ENCODE measurements around the gene PLEK.
"Not testable (repeated sequence)": the region's sequence is repeated elsewhere in the genome, so short reads cannot be mapped to it uniquely, and the experiment has no call there.

PLEK gene

DNA sequence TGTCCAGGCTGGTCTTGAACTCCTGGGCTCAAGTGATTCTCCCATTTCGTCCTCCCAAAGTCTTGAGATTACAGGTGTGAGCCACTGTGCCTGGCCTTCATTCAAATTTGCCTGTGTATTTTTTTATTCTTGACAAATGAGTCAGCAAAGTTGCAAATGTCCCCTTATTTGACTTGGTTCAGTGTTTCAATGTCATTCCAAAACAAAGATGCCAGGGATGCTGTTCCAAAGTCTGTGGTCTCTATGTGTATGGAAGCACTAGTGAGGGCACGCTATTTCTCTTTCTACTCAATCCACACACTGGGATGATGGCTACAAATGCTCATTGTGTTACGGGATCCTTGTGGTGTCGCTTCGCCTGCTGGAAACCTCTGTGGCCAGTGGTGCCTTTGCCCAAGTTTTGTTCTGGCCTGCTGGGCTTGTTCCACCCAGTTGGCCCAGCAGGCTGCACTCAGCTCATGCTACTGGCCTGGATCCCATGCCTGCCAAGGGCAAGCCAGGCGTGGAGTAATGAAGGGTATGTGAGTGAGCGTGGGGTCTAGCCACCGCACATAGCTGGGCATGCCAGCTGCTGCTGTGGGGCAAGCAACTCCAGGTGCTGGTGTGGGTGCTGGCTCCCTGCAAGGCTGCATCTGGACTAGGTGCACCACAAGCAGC is 66.4 kb downstream of the PLEK start:
- Histone ChIP-seq H3K27ac (ENCODE audit: low read depth, low read length) (no peak overlapping the region), H3K4me3 (ENCODE audit: low read depth, low read length) (no peak overlapping the region), H3K9me3 (ENCODE audit: control insufficient read depth, insufficient read depth, low read depth, low read length) (no peaks in the 10 kb centered on the region; the same call in 1 of the 2 replicates), H3K27me3 (ENCODE audit: control insufficient read depth, insufficient read depth, low read length) (no peaks in the 10 kb centered on the region), H3K4me1 (ENCODE audit: control insufficient read depth, insufficient read depth, low read length) (no peaks in the 10 kb centered on the region), H3K36me3 (ENCODE audit: control insufficient read depth, insufficient read depth, low read length) (no peaks in the 10 kb centered on the region), H3K9ac (ENCODE audit: low read length) (no peak overlapping the region)

- Histone ChIP-seq H3K9ac (ENCODE audit: low read length) (no peak overlapping the region), H3K9me3 (ENCODE audit: control insufficient read depth, insufficient read depth, low read depth, low read length) (no peaks in the 10 kb centered on the region; the same call in 1 of the 2 replicates), H3K27me3 (ENCODE audit: control insufficient read depth, insufficient read depth, low read length) (no peaks in the 10 kb centered on the region), H3K4me1 (ENCODE audit: control insufficient read depth, insufficient read depth, low read length) (no peaks in the 10 kb centered on the region), H3K4me3 (ENCODE audit: low read depth, low read length) (no peak overlapping the region), H3K27ac (ENCODE audit: low read depth, low read length) (no peak overlapping the region), H3K36me3 (ENCODE audit: control insufficient read depth, insufficient read depth, low read length) (no peaks in the 10 kb centered on the region)
Measured at GRCh38 chr2:68432696-68433658, 67.9 kb downstream of the PLEK start.

GRCh38 chr2:68434981-68435380 is 69.9 kb downstream of the PLEK start:
- H3K4me1 ChIP-seq (ENCODE audit: control insufficient read depth, insufficient read depth, low read length): no peaks in the 10 kb centered on the region
- H3K4me3 ChIP-seq (ENCODE audit: low read depth, low read length): no peak overlapping the region
- no peaks in the 10 kb centered on the region for H3K36me3 ChIP-seq (ENCODE audit: control insufficient read depth, insufficient read depth, low read length)
- no peaks in the 10 kb centered on the region; the same call in 1 of the 2 replicates for H3K9me3 ChIP-seq (ENCODE audit: control insufficient read depth, insufficient read depth, low read depth, low read length)
- no peaks in the 10 kb centered on the region for H3K27me3 ChIP-seq (ENCODE audit: control insufficient read depth, insufficient read depth, low read length)
- H3K27ac ChIP-seq (ENCODE audit: low read depth, low read length): no peak overlapping the region
- H3K9ac ChIP-seq (ENCODE audit: low read length): no peak overlapping the region

GRCh38 chr2:68435615-68436014 is 70.5 kb downstream of the PLEK start:
- Histone ChIP-seq H3K36me3 (ENCODE audit: control insufficient read depth, insufficient read depth, low read length) (no peaks in the 10 kb centered on the region), H3K27me3 (ENCODE audit: control insufficient read depth, insufficient read depth, low read length) (no peaks in the 10 kb centered on the region), H3K4me1 (ENCODE audit: control insufficient read depth, insufficient read depth, low read length) (no peaks in the 10 kb centered on the region), H3K9me3 (ENCODE audit: control insufficient read depth, insufficient read depth, low read depth, low read length) (no peaks in the 10 kb centered on the region; the same call in 1 of the 2 replicates), H3K27ac (ENCODE audit: low read depth, low read length) (no peak overlapping the region), H3K9ac (ENCODE audit: low read length) (no peak overlapping the region), H3K4me3 (ENCODE audit: low read depth, low read length) (no peak overlapping the region)

DNA sequence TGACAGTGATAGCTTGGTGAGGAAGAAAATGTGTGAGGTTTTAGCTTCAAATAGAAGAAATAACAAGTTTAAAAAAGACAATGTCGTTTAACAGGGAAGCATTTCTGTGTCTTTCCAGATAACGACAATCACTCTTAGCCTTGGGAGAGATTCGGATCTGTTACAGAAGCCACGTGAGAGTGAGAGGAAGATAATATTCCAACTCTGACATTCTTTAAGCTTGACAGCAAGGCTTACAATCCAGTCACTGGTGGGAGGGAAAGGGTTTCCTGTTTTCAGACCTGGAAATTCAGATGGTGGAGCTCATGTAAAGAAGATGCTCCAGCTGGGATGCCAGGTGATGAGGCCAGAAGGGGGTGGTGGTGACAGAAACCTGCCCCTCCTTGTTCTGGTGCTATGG is 71.2 kb downstream of the PLEK start:
- H3K4me1 ChIP-seq (ENCODE audit: control insufficient read depth, insufficient read depth, low read length): no peaks in the 10 kb centered on the region
- no peak overlapping the region for H3K4me3 ChIP-seq (ENCODE audit: low read depth, low read length)
- H3K27ac ChIP-seq (ENCODE audit: low read depth, low read length): no peak overlapping the region

DNA sequence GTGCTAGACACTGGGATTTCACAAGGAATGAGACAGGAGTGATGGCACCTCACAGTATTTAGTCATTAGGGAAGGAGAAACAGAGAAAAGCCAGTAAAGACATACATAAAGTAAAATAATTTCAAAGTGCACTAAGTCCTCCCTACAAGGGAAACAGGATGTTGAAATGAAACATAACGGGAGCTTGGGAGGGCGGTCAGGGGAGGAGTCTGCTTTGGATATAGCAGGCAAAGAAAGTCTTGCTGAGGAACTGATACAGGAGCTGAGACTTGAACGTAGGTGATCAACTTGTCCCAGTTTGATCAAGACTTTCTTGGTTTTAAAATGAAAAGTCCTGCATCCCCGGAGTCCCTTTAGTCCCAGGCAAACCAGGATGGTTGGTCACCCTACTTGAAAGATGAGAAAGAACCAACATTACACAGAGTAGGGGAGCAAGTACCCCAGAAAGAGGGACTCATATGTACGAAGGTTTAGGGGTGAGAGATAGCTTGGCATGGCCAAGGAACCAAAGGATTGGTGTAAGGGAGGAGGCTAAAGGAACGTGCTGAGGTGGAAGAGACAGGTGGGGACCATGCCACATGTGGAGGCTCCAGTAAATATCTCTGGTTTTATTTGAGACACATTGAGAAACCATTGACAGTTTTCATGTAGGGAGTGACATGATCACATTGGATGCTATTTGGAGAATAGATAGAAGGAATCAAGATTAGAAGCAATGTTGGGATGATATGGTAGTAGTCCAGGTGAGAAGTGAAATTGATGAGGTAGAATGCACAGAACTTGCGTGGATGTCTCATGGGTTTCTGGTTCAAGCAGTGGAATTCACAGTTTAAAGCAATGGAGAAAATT is 73.6 kb downstream of the PLEK start:
- Histone ChIP-seq H3K9me3 (ENCODE audit: control insufficient read depth, insufficient read depth, low read depth, low read length) (no peaks in the 10 kb centered on the region), H3K27me3 (ENCODE audit: control insufficient read depth, insufficient read depth, low read length) (no peaks in the 10 kb centered on the region), H3K4me3 (ENCODE audit: low read depth, low read length) (no peak overlapping the region), H3K27ac (ENCODE audit: low read depth, low read length) (no peak overlapping the region), H3K9ac (ENCODE audit: low read length) (no peak overlapping the region), H3K4me1 (ENCODE audit: control insufficient read depth, insufficient read depth, low read length) (peaks cover 2% of the 10 kb centered on the region; the same call in 1 of the 2 replicates), H3K36me3 (ENCODE audit: control insufficient read depth, insufficient read depth, low read length) (no peaks in the 10 kb centered on the region)

More for the DNA sequence above, 71.2 kb downstream of the PLEK start:
- Histone ChIP-seq H3K9ac (ENCODE audit: low read length) (no peak overlapping the region), H3K27me3 (ENCODE audit: control insufficient read depth, insufficient read depth, low read length) (no peaks in the 10 kb centered on the region), H3K36me3 (ENCODE audit: control insufficient read depth, insufficient read depth, low read length) (no peaks in the 10 kb centered on the region), H3K9me3 (ENCODE audit: control insufficient read depth, insufficient read depth, low read depth, low read length) (no peaks in the 10 kb centered on the region; the same call in 1 of the 2 replicates)

GRCh38 chr2:68441179-68441993 is 76.3 kb downstream of the PLEK start:
- no peak overlapping the region for H3K9ac ChIP-seq (ENCODE audit: low read length)
- H3K4me1 ChIP-seq (ENCODE audit: control insufficient read depth, insufficient read depth, low read length): peaks cover 2% of the 10 kb centered on the region; the same call in 1 of the 2 replicates
- H3K9me3 ChIP-seq (ENCODE audit: control insufficient read depth, insufficient read depth, low read depth, low read length): no peaks in the 10 kb centered on the region
- H3K27ac ChIP-seq (ENCODE audit: low read depth, low read length): no peak overlapping the region
- H3K27me3 ChIP-seq (ENCODE audit: control insufficient read depth, insufficient read depth, low read length): no peaks in the 10 kb centered on the region
- H3K36me3 ChIP-seq (ENCODE audit: control insufficient read depth, insufficient read depth, low read length): no peaks in the 10 kb centered on the region
- H3K4me3 ChIP-seq (ENCODE audit: low read depth, low read length): no peak overlapping the region

- no peak overlapping the region for H3K4me3 ChIP-seq (ENCODE audit: low read depth, low read length)
Measured at GRCh38 chr2:68441994-68442322, 76.9 kb downstream of the PLEK start.

GRCh38 chr2:68446425-68446824 is 81.3 kb downstream of the PLEK start:
- H3K4me1 ChIP-seq (ENCODE audit: control insufficient read depth, insufficient read depth, low read length); H3K36me3 ChIP-seq (ENCODE audit: control insufficient read depth, insufficient read depth, low read length); H3K9me3 ChIP-seq (ENCODE audit: control insufficient read depth, insufficient read depth, low read depth, low read length); H3K4me3 ChIP-seq (ENCODE audit: low read depth, low read length); H3K27me3 ChIP-seq (ENCODE audit: control insufficient read depth, insufficient read depth, low read length); H3K9ac ChIP-seq (ENCODE audit: low read length); H3K27ac ChIP-seq (ENCODE audit: low read depth, low read length): not testable (repeated sequence)

More at GRCh38 chr2:68441994-68442322, 76.9 kb downstream of the PLEK start:
- H3K9me3 ChIP-seq (ENCODE audit: control insufficient read depth, insufficient read depth, low read depth, low read length): no peaks in the 10 kb centered on the region
- H3K4me1 ChIP-seq (ENCODE audit: control insufficient read depth, insufficient read depth, low read length): peaks cover 2% of the 10 kb centered on the region; the same call in 1 of the 2 replicates
- H3K36me3 ChIP-seq (ENCODE audit: control insufficient read depth, insufficient read depth, low read length): no peaks in the 10 kb centered on the region
- no peak overlapping the region for H3K9ac ChIP-seq (ENCODE audit: low read length)
- no peaks in the 10 kb centered on the region for H3K27me3 ChIP-seq (ENCODE audit: control insufficient read depth, insufficient read depth, low read length)
- no peak overlapping the region for H3K27ac ChIP-seq (ENCODE audit: low read depth, low read length)

Data from HUES6 (cell line).